SH-SY5Y (cell line): ENCODE data around the gene ZNF808.

Experiments used
- GATA2 ChIP-seq: IDR thresholded peaks from 2 replicates; pipeline ENCODE4 v1.6.1; 2011; ENCODE audit warnings: mild to moderate bottlenecking, low read depth, low read length
- GATA3 ChIP-seq: IDR thresholded peaks from 2 replicates; pipeline ENCODE4 v1.6.1; 2011; ENCODE audit warnings: low read depth, mild to moderate bottlenecking, low read length, moderate library complexity

DNA sequence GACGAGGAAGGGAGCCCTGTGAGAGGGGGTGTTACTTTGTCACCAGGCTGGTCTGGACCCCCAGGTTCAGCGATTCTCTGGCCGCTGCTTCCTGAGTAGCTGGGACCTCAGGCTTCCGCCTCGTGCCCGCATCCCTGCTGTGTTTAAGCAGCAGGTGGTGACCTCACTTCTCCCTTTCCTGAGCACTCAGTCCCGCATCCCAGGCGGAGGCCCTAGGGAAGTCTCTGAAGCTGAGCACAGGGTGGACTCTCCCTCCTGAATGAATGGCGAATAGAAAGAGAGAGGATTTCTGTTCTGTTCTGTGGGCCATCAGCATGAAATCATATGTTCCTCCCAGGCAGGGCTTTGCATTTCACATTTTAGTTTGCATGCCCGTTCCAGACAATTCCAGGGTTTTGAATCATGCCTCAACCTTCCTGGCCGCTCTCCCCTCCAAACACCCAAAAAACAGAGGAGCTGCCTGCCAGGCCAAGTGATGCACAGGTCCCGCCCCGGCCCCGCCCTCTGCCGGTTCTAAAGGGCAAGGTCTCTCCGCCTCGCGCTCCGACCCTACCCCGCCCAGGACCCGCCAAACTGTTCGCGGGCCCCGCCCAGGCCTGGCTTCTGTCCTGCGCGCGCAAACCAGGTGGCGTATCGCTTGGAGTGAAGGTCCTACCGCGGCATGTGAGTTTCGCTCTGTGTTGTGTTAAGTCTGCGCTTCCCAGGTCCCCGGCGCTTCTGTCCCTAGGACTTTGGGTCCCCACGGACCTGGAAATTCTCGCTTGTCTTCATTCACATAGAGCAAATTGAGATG, 35.1 kb upstream of the ZNF808 start:
- TF ChIP-seq GATA3 (no peak), GATA2 (no peak)
